GM21367 (cell line): ENCODE results near the gene MBNL1.
A peak's percentile ranks its signal among the peaks of the same experiment; 100 is the strongest.
"Not testable (repeated sequence)": the region's sequence is repeated elsewhere in the genome, so short reads cannot be mapped to it uniquely, and the experiment has no call there.

Experiments used
- ATAC-seq: cut with Tn5 transposase; IDR thresholded peaks from one replicate; pipeline ENCODE4 v1.9.1; 2021; ENCODE audit not compliant: unreplicated experiment

The MBNL1 gene

GRCh38 chr3:152438706-152439105 is 170.0 kb downstream of the MBNL1 start:
- ATAC-seq: no peak

- not testable (repeated sequence) for ATAC-seq
These were observed 171.5 kb downstream of the MBNL1 start for GRCh38 chr3:152440243-152440642.

GRCh38 chr3:152443212-152444023 is 174.7 kb downstream of the MBNL1 start:
- peak; percentile 29 for ATAC-seq

GRCh38 chr3:152444029-152444641 is 175.4 kb downstream of the MBNL1 start:
- no peak for ATAC-seq

- no peak for ATAC-seq
These were observed 176.5 kb downstream of the MBNL1 start for GRCh38 chr3:152445212-152445611.

GRCh38 chr3:152446495-152446894 is 177.8 kb downstream of the MBNL1 start:
- no peak for ATAC-seq

GRCh38 chr3:152447511-152447910 is 178.8 kb downstream of the MBNL1 start:
- no peak for ATAC-seq

- ATAC-seq: no peak
These were observed 179.4 kb downstream of the MBNL1 start for GRCh38 chr3:152448091-152448490.

GRCh38 chr3:152452318-152452717 is 183.6 kb downstream of the MBNL1 start:
- no peak for ATAC-seq

- no peak for ATAC-seq
These were observed 185.5 kb downstream of the MBNL1 start for GRCh38 chr3:152454076-152454875.

- no peak for ATAC-seq
These were observed 187.3 kb downstream of the MBNL1 start for GRCh38 chr3:152455989-152456388.

- ATAC-seq: no peak
These were observed 189.0 kb downstream of the MBNL1 start for GRCh38 chr3:152457500-152458375.

- no peak for ATAC-seq
These were observed 189.8 kb downstream of the MBNL1 start for GRCh38 chr3:152458376-152459117.

- ATAC-seq: no peak
These were observed 190.4 kb downstream of the MBNL1 start for GRCh38 chr3:152459118-152459515.

GRCh38 chr3:152459572-152459971 is 190.8 kb downstream of the MBNL1 start:
- no peak for ATAC-seq

GRCh38 chr3:152460936-152461335 is 192.2 kb downstream of the MBNL1 start:
- ATAC-seq: no peak

- ATAC-seq: no peak
These were observed 192.7 kb downstream of the MBNL1 start for GRCh38 chr3:152461460-152461859.

GRCh38 chr3:152466784-152467183 is 198.1 kb downstream of the MBNL1 start:
- ATAC-seq: no peak

- no peak for ATAC-seq
These were observed 200.7 kb downstream of the MBNL1 start for GRCh38 chr3:152469248-152470025.
